GM19397 (cell line): ENCODE measurements around the gene EFHD2.
"Not testable (repeated sequence)": the region's sequence is repeated elsewhere in the genome, so short reads cannot be mapped to it uniquely, and the experiment has no call there.

Source experiments
- ATAC-seq: cut with Tn5 transposase; IDR thresholded peaks from one replicate; pipeline ENCODE4 v1.9.1; 2021; ENCODE audit warnings: mild to moderate bottlenecking, moderate library complexity; ENCODE audit not compliant: unreplicated experiment

EFHD2 gene, protein sequence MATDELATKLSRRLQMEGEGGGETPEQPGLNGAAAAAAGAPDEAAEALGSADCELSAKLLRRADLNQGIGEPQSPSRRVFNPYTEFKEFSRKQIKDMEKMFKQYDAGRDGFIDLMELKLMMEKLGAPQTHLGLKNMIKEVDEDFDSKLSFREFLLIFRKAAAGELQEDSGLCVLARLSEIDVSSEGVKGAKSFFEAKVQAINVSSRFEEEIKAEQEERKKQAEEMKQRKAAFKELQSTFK

GRCh38 chr1:15409388-15410222 is at the start of gene EFHD2:
Gene EFHD2 (plus strand): TSS chr1:15409888. CDS start chr1:15409972, 84 bp downstream.
- peak; percentile 83 for ATAC-seq

GRCh38 chr1:15360700-15361099 is 49.0 kb upstream of the EFHD2 start:
- ATAC-seq, result no peak

- no peak for ATAC-seq
Observed at GRCh38 chr1:15362096-15362736, 47.5 kb upstream of the EFHD2 start.

- no peak for ATAC-seq
Observed at GRCh38 chr1:15362737-15363128, 47.0 kb upstream of the EFHD2 start.

DNA sequence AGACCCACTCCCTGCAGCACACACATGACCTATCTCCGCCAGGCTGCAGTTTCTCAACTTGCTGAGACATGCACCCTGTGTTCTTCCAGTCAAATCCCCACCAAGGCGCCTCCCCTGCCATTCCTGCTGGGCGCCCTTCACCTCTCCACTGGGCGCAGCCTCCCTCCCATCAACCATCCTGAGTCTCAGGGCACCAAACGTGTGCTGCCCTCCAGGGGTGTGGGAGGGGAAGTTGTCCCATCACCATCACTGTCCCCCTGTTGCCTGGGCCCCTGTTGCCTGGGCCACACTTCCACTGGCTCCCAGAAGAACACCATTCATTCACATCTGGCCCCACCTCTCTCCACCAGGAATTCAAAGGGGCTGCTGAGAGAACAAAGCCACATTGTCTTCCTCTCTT is 44.9 kb upstream of the EFHD2 start:
- no peak for ATAC-seq

DNA sequence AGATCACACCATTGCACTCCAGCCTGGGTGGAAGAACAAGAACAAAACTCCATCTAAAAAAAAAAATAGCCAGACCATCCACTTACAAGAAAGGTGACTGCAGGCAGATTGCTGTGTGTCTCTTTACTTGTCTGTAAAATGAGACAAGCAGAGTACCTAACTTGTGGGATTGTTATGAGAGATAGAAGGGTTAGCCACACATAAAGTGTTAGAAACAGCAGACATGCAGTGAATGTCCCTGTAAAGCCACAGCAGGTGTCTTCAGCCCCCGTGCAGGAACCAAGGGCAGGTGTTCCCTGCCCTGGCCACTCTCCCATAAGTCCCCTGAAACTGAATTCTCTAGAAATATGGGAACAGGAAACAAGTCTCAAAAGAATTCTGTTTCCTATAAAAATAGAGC is 40.8 kb upstream of the EFHD2 start:
- no peak for ATAC-seq

GRCh38 chr1:15370268-15370667 is 39.4 kb upstream of the EFHD2 start:
- no peak for ATAC-seq

DNA sequence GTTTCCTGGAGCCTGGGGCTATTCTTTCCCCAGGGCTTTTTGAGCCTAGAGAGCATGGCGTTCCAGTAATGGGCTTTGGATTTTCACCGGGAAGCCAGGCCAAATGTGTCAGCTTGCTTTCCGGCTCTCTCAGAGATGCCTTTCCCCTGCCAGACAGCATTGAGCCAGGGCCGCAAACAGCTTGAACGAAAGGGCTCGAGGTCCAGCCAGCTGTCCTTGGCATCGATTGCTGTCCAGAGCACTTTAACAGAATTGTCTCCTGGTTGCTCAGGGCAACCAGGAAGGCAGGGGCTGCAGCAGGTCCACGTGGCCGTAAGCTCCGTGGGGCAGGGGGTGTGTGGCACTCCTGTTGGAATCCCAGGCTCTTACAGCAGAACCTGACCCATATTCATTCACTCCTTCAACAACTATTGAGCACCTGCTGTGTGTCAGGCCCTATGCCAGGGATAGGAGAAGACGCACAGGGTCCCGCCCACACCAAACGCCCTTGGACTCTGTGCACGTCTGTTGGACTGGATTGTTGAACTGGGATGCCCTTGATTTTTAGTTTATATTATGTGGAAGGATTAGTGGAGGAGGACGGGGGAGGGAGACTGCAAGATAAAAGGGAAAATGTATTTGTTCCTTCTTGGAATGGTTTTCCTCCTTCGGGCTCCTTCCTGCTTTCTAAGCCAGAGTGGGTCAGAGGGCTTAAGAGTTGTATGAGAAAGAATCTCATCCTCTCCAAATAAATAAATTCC is 38.7 kb upstream of the EFHD2 start:
- ATAC-seq, result no peak

DNA sequence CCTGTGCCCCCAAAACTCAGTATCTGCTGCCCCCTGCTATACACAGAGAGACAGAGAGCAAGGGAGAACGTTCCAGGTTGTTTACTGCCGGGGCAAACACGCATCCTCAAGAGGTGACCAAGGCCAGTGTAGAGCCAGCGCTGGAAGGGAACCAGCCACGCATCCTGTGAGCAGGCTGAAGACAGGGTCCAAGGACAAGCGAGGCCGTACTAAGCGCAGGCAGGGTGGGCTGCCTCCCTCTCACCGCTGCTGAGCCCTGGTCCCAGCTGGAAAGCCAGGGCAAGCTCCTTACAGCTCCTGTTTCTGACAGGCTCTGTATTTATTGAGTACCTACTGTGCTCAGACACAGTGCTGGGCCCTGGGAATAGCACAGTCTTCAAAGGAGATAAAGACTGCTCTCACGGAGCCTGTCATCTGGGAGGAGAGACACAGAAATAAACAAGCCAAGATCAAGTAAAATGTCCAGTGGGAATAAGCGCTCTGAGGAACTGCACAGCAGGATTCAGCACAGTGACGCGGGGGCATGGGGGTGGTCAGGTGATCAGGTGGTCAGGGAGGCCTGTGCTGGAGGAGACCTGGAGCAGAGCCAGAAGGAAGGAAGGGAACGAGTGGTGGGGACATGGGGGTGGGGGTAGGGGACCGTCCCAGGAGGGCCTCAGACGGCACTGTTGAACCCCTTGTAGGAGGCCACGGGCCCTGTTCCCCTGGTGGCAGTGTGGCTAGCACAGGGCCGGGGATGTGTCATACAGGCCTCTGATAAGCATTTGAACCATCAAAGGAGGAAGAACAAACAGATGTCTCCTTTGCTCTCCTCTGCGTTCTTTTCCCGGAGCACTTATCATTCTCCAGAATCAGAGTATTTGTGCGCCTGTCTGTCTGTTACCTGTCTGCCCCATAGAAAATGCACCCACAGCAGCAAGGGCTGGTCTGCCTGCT is 37.8 kb upstream of the EFHD2 start:
- ATAC-seq, result no peak

GRCh38 chr1:15378729-15379128 is 31.0 kb upstream of the EFHD2 start:
- ATAC-seq, result no peak

GRCh38 chr1:15379151-15379550 is 30.5 kb upstream of the EFHD2 start:
- not testable (repeated sequence) for ATAC-seq

DNA sequence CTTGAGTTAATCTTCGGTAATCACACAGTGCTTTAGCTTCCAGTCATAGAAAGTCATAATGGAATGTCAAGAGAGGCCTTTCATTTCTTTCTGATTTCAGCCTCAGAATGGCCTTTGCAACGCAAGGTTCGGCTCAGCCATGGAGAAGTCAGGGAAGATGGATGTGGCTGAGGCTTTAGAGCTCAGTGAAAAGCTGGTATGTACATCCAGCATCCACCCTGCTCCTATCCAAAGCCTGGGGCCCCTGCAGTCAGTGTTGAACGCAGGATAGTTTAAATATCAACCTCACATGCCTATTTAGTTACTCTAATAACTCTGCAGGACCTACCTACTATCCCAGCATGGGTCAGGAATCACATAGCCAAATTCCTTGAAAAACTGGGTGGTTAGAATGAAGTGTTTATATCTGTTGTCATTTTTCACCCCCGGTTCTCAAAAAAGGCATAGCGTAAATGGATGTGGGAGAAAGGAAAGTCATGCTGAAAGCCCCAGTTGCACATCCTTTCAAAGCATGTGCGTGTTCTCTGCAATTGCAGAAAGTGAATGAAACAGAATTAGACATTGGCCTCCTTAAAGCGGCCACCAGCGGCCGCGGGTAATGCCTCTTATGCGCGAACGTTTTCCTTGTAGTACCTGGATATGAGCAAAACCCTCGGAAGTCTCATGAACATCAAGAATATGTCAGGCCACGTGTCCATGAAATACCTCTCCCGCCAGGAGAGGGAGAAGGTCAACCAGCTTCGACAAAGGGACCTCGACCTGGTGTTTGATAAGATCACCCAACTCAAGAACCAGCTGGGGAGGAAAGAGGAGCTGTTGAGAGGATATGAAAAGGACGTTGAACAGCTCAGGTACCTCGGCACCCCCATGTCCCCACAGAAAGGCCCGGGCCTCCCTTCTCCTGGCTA is 28.8 kb upstream of the EFHD2 start:
- ATAC-seq, result no peak

DNA sequence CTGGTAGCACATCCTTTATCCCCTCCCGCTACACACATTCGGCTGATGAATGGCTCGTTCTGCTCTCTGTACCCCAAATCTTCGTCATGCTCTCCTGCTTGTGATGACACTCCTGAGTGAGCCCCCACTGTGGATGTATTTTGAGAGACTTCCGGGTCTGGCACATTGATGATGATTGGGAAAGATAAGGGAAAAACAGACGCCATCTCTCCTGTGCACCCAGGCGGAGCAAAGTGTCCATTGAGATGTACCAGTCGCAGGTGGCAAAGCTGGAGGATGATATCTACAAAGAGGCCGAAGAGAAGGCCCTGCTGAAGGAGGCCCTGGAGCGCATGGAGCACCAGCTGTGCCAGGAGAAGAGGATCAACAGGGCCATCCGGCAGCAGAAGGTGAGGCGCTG is 27.9 kb upstream of the EFHD2 start:
- no peak for ATAC-seq

DNA sequence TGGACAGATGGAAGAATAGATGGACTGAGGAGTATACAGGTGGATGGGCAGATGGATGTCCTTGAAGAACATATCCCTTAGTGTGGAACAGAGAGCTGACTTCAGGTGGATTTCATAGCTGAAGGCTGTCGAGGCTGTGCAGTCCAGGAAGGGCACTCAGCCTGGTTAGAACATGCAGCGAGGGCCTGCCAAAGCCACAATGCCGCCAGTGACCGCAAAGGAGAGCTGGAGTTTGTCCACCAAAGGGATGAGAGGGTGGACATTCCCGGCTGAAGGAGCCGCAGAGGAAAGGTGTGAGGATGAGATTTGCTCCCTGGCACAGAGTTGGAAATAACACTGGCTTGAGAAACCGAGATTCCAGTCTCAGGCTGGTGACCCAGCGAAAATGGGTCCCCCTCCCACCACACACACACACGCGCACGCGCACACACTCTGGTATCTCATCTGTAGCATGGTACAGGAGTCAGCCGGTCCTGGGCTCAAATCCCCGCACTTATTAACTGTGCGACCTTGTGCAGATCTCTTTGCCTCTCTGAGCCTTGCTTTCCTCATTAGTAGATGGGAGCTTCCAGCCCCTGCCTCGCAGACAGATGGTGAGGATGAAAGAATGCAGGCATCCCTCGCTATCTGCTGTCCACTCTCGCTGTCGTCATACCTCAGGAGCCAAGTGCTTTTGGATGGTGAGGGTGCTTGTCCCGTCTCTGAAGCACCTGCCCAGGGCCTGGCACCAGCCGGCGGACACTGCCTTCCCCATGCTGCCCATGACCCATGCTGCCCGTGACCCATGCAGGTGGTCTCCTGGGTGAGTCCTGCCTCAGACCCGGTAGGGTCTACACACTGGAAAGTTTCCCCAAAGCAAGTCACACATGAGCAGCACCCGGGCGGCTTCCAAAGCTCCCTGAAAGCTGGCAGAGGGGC is 26.8 kb upstream of the EFHD2 start:
- ATAC-seq, result no peak

GRCh38 chr1:15383810-15384209 is 25.9 kb upstream of the EFHD2 start:
- no peak for ATAC-seq

- ATAC-seq, result no peak
Observed at GRCh38 chr1:15384301-15384901, 25.3 kb upstream of the EFHD2 start.

GRCh38 chr1:15385420-15385819 is 24.3 kb upstream of the EFHD2 start:
- no peak for ATAC-seq
